Endothelial cell of umbilical vein (primary cell): ENCODE data around the gene GRID2.

Experiments
- GATA2 ChIP-seq: IDR thresholded peaks from 2 replicates; pipeline ENCODE4 v1.7.0; 2011; ENCODE audit warnings: low read depth, mild to moderate bottlenecking, moderate library complexity, mixed read lengths, low read length; ENCODE audit not compliant: insufficient read length, insufficient read depth
- MYC ChIP-seq: IDR thresholded peaks from one replicate; pipeline ENCODE4 v1.6.1; 2011; ENCODE audit warnings: mild to moderate bottlenecking, low read depth, low read length
- POLR2A ChIP-seq: IDR thresholded peaks from 2 replicates; pipeline ENCODE4 v1.6.1; 2012; ENCODE audit warnings: low read depth, mild to moderate bottlenecking, control low read depth, low read length

DNA sequence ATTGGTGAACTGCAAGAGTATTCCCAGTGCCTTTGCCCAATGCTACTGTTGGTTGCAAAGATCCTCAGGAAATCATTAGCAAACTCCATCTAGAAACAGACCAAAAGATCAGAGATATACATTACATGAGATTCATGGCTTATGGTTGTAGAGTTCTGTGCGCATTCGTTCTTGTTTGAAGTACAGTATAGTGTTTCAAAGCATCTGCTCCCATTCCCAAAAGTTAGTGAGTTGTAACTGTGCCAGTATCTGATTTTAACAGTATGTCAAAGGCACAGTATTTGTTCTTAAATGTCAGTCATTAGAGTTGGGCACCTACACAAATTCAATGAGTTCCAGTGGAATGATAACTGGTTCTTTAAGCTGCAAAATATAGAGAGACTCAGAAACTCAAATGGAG lies 1210.1 kb downstream of the GRID2 start:
- TF ChIP-seq GATA2: no peak
- no peak for TF ChIP-seq POLR2A
- TF ChIP-seq MYC: no peak
